ENCODE data around the gene ACHE. TPM values are rescaled to one million over a fixed set of nuclear protein-coding genes. Genes with fewer than 3 reads are reported as not detected.
"Not testable (repeated sequence)": the region's sequence is repeated elsewhere in the genome, so short reads cannot be mapped to it uniquely, and the experiment has no call there.

Gene ACHE
- total and polyA plus RNA-seq, 4 experiments from 2014 or later: not detected

- CTCF ChIA-PET (ENCODE audit: partially characterized antibody): interaction anchor here (0.7 kb wide), 1 partner anchor 995 kb away, joined by 3 read pairs; no protein-coding TSS in a partner anchor
- H3K36me3 ChIP-seq (ENCODE audit: insufficient read depth, low read length): no peaks in the 10 kb centered on the region
- H3K4me3 Mint-ChIP-seq: no peak overlapping the region
- H3K9me3 ChIP-seq (ENCODE audit: control insufficient read depth in 1 of 2, low read length in 2 of 2): no peaks in the 10 kb centered on the region
- H3K4me1 Mint-ChIP-seq: no peaks in the 10 kb centered on the region
- no peak overlapping the region for H3K27ac Mint-ChIP-seq
- peaks cover 4% of the 10 kb centered on the region in 2 donors for H3K27me3 Mint-ChIP-seq
- H3K27me3 ChIP-seq (ENCODE audit: insufficient read depth, low read length): no peaks in the 10 kb centered on the region
- H3K36me3 Mint-ChIP-seq: no peaks in the 10 kb centered on the region
- H3K4me3 ChIP-seq (ENCODE audit: low read length in 2 of 2): no peak overlapping the region
- DNase-seq: no peak
- POLR2A ChIA-PET (ENCODE audit: partially characterized antibody): no interaction called here
- H3K9me3 Mint-ChIP-seq: no peaks in the 10 kb centered on the region
- no peak overlapping the region for H3K27ac ChIP-seq (ENCODE audit: low read depth, low read length)
- no peaks in the 10 kb centered on the region for H3K4me1 ChIP-seq (ENCODE audit: insufficient read depth, low read length)
- intact Hi-C loops (cut with micrococcal nuclease): no loop called here
Observed at GRCh38 chr7:100911484-100911883, 15.8 kb upstream of the ACHE start.

- POLR2A ChIA-PET (ENCODE audit: partially characterized antibody); H3K4me3 Mint-ChIP-seq; H3K27ac Mint-ChIP-seq; H3K4me3 ChIP-seq (ENCODE audit: low read length in 2 of 2); H3K4me1 ChIP-seq (ENCODE audit: insufficient read depth, low read length); H3K9me3 ChIP-seq (ENCODE audit: control insufficient read depth in 1 of 2, low read length in 2 of 2); H3K27ac ChIP-seq (ENCODE audit: low read depth, low read length); H3K36me3 ChIP-seq (ENCODE audit: insufficient read depth, low read length); H3K4me1 Mint-ChIP-seq; H3K27me3 Mint-ChIP-seq; intact Hi-C loops (cut with micrococcal nuclease); H3K9me3 Mint-ChIP-seq; H3K27me3 ChIP-seq (ENCODE audit: insufficient read depth, low read length); H3K36me3 Mint-ChIP-seq; DNase-seq: not testable (repeated sequence)
- CTCF ChIA-PET (ENCODE audit: partially characterized antibody): interaction anchor here (0.7 kb wide), 2 partner anchors 175 to 415 kb away, joined by 3 read pairs; partner anchors contain the start of gene TRIM56
Observed at GRCh38 chr7:100910443-100910842, 14.8 kb upstream of the ACHE start.

DNA sequence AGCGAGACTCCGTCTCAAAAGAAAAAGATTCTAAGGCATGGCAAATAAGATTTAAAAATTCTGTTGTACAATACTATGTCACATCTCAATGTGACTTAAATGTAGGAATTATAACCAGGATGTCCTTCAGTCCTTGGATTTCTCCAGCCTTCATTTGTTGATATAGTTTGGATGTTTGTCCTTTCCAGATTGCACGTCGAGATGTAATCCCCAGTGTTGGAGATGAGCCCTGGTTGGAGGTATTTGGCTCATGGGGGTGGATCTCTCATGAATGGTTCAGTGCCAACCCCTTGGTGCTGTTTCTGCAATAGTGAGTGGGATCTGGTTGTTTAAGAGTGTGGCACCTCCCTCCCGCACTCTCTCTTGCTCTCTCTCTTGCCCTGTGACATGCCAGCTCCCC is 12.8 kb upstream of the ACHE start:
- peaks cover 2 to 4% of the 10 kb centered on the region in 2 donors for H3K27me3 Mint-ChIP-seq
- H3K36me3 Mint-ChIP-seq: no peaks in the 10 kb centered on the region
- no peaks in the 10 kb centered on the region for H3K27me3 ChIP-seq (ENCODE audit: insufficient read depth, low read length)
- DNase-seq: no peak
- no peak overlapping the region for H3K27ac ChIP-seq (ENCODE audit: low read depth, low read length)
- no peak overlapping the region for H3K4me3 ChIP-seq (ENCODE audit: low read length in 2 of 2)
- no peak overlapping the region for H3K4me3 Mint-ChIP-seq
- no peaks in the 10 kb centered on the region for H3K4me1 ChIP-seq (ENCODE audit: insufficient read depth, low read length)
- CTCF ChIA-PET (ENCODE audit: partially characterized antibody): no interaction called here
- intact Hi-C loops (cut with micrococcal nuclease): no loop called here
- no peaks in the 10 kb centered on the region for H3K9me3 Mint-ChIP-seq
- H3K27ac Mint-ChIP-seq: no peak overlapping the region
- no peaks in the 10 kb centered on the region for H3K36me3 ChIP-seq (ENCODE audit: insufficient read depth, low read length)
- POLR2A ChIA-PET (ENCODE audit: partially characterized antibody): no interaction called here
- no peaks in the 10 kb centered on the region for H3K9me3 ChIP-seq (ENCODE audit: control insufficient read depth in 1 of 2, low read length in 2 of 2)
- H3K4me1 Mint-ChIP-seq: no peaks in the 10 kb centered on the region

DNA sequence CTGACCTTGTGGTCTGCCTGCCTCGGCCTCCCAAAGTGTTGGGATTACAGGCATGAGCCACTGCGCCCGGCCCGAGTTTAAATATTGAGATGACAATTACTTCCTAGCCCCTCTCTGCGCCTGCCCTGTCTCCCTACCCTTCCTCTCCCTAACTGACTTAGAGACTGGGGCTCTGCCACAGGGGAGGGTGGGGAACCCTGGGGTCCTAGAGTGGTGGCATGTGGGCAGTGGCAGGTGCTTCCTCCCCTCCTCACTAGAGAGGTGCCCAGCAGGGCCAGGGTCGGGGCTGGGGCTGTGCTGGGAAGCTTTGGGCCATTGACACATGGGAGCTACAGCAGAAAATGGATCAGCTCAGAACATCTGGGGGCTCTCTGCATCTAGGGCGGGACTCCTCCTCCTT is 7.0 kb upstream of the ACHE start:
- Histone ChIP-seq H3K27me3 (ENCODE audit: insufficient read depth, low read length) (no peaks in the 10 kb centered on the region), H3K4me1 (ENCODE audit: insufficient read depth, low read length) (no peaks in the 10 kb centered on the region), H3K27ac (ENCODE audit: low read depth, low read length) (no peak overlapping the region), H3K4me3 (ENCODE audit: low read length in 2 of 2) (no peak overlapping the region), H3K9me3 (ENCODE audit: control insufficient read depth in 1 of 2, low read length in 2 of 2) (no peaks in the 10 kb centered on the region), H3K36me3 (ENCODE audit: insufficient read depth, low read length) (no peaks in the 10 kb centered on the region)
- H3K27me3 Mint-ChIP-seq: peaks cover 14 to 15% of the 10 kb centered on the region in 2 donors
- no peak overlapping the region for H3K27ac Mint-ChIP-seq
- no peaks in the 10 kb centered on the region for H3K36me3 Mint-ChIP-seq
- no peak overlapping the region for H3K4me3 Mint-ChIP-seq
- ChIA-PET POLR2A (ENCODE audit: partially characterized antibody) (no interaction called here), CTCF (ENCODE audit: partially characterized antibody) (interaction anchor here (3.2 kb wide), 1 partner anchor 156 kb away, joined by 11 read pairs; no protein-coding TSS in a partner anchor)
- intact Hi-C loops (cut with micrococcal nuclease): no loop called here
- H3K4me1 Mint-ChIP-seq: peaks cover 0 to 6% (median 0%) of the 10 kb centered on the region in 4 donors
- H3K9me3 Mint-ChIP-seq: peaks cover 0 to 2% (median 0%) of the 10 kb centered on the region in 8 donors
- no peak for DNase-seq

- ChIA-PET POLR2A (ENCODE audit: partially characterized antibody) (no interaction called here), CTCF (ENCODE audit: partially characterized antibody) (interaction anchor here (1.1 kb wide), 1 partner anchor 172 kb away, joined by 3 read pairs; no protein-coding TSS in a partner anchor)
- no peaks in the 10 kb centered on the region for H3K9me3 ChIP-seq (ENCODE audit: control insufficient read depth in 1 of 2, low read length in 2 of 2)
- H3K36me3 ChIP-seq (ENCODE audit: insufficient read depth, low read length): no peaks in the 10 kb centered on the region
- H3K27ac ChIP-seq (ENCODE audit: low read depth, low read length): no peak overlapping the region
- H3K4me3 ChIP-seq (ENCODE audit: low read length in 2 of 2): no peak overlapping the region
- intact Hi-C loops (cut with micrococcal nuclease): no loop called here
- no peak for DNase-seq
- H3K27ac Mint-ChIP-seq: no peak overlapping the region
- H3K4me3 Mint-ChIP-seq: no peak overlapping the region
- H3K4me1 ChIP-seq (ENCODE audit: insufficient read depth, low read length): peaks cover 3% of the 10 kb centered on the region
- peaks cover 0 to 11% (median under 1%) of the 10 kb centered on the region in 4 donors for H3K4me1 Mint-ChIP-seq
- peaks cover 18% of the 10 kb centered on the region in 2 donors for H3K27me3 Mint-ChIP-seq
- no peaks in the 10 kb centered on the region for H3K36me3 Mint-ChIP-seq
- peaks cover 0 to 2% (median 0%) of the 10 kb centered on the region in 8 donors for H3K9me3 Mint-ChIP-seq
- no peaks in the 10 kb centered on the region for H3K27me3 ChIP-seq (ENCODE audit: insufficient read depth, low read length)
Observed at GRCh38 chr7:100901921-100902332, 6.2 kb upstream of the ACHE start.

DNA sequence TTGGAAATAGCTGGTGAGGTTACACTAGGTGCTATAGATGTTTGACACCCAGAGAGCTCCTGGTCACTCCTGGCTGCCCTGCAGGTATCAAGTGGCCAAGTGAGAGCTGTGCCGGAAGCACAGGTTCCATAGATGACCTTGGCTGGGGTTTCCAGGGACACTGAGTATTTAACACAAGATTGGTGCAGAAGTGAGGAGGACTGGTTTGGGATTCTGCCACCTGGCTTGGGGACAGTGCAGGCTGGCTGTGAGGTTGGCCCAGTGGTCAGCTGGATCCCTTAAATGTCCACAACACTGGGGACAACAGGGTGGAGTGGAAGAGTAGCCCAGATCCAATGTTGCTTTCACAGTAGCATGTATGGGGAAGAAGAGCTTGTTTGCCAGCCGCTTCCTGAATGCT is 5.3 kb upstream of the ACHE start:
- peaks cover 22 to 23% of the 10 kb centered on the region in 2 donors for H3K27me3 Mint-ChIP-seq
- peaks cover 10% of the 10 kb centered on the region for H3K4me1 ChIP-seq (ENCODE audit: insufficient read depth, low read length)
- intact Hi-C loops (cut with micrococcal nuclease): no loop called here
- H3K27ac Mint-ChIP-seq: no peak overlapping the region
- H3K9me3 ChIP-seq (ENCODE audit: control insufficient read depth in 1 of 2, low read length in 2 of 2): no peaks in the 10 kb centered on the region
- no peak overlapping the region for H3K27ac ChIP-seq (ENCODE audit: low read depth, low read length)
- no peak overlapping the region for H3K4me3 ChIP-seq (ENCODE audit: low read length in 2 of 2)
- CTCF ChIA-PET (ENCODE audit: partially characterized antibody): interaction anchor here (0.7 to 1.1 kb wide), 4 partner anchors 158 to 523 kb away, joined by 3 to 4 read pairs (median 3); no protein-coding TSS in a partner anchor
- H3K36me3 Mint-ChIP-seq: no peaks in the 10 kb centered on the region
- H3K4me1 Mint-ChIP-seq: peaks cover 5 to 17% (median 5%) of the 10 kb centered on the region in 4 donors
- peaks cover 7% of the 10 kb centered on the region for H3K27me3 ChIP-seq (ENCODE audit: insufficient read depth, low read length)
- no peak for DNase-seq
- no peak overlapping the region for H3K4me3 Mint-ChIP-seq
- peaks cover 0 to 2% (median 0%) of the 10 kb centered on the region in 8 donors for H3K9me3 Mint-ChIP-seq
- H3K36me3 ChIP-seq (ENCODE audit: insufficient read depth, low read length): no peaks in the 10 kb centered on the region
- POLR2A ChIA-PET (ENCODE audit: partially characterized antibody): no interaction called here

- no peak for DNase-seq
- Mint-ChIP-seq H3K36me3 (no peaks in the 10 kb centered on the region), H3K27ac (peak overlapping the region in 1 of 7 donors; percentile 21), H3K9me3 (peaks cover 0 to 2% (median 0%) of the 10 kb centered on the region in 8 donors), H3K27me3 (peaks cover 24 to 25% of the 10 kb centered on the region in 2 donors), H3K4me3 (no peak overlapping the region), H3K4me1 (peaks cover 6 to 20% (median 7%) of the 10 kb centered on the region in 4 donors)
- Histone ChIP-seq H3K4me3 (ENCODE audit: low read length in 2 of 2) (no peak overlapping the region), H3K27me3 (ENCODE audit: insufficient read depth, low read length) (peaks cover 15% of the 10 kb centered on the region), H3K27ac (ENCODE audit: low read depth, low read length) (no peak overlapping the region), H3K9me3 (ENCODE audit: control insufficient read depth in 1 of 2, low read length in 2 of 2) (no peaks in the 10 kb centered on the region), H3K4me1 (ENCODE audit: insufficient read depth, low read length) (peaks cover 19% of the 10 kb centered on the region), H3K36me3 (ENCODE audit: insufficient read depth, low read length) (no peaks in the 10 kb centered on the region)
- CTCF ChIA-PET (ENCODE audit: partially characterized antibody): interaction anchor here (2.9 kb wide), 1 partner anchor 160 kb away, joined by 18 read pairs; no protein-coding TSS in a partner anchor
- POLR2A ChIA-PET (ENCODE audit: partially characterized antibody): no interaction called here
- intact Hi-C loops (cut with micrococcal nuclease): loop anchor here (10.0 kb wide), 1 partner anchor 385 kb away; no protein-coding TSS in a partner anchor
Observed at GRCh38 chr7:100899432-100899831, 3.7 kb upstream of the ACHE start.

Data from CD4-positive, alpha-beta memory T cell (primary cell).